ENCODE results near the gene TANK. TPM values are rescaled to one million over a fixed set of nuclear protein-coding genes. Genes with fewer than 3 reads are reported as not detected.
A peak's percentile ranks its signal among the peaks of the same experiment; 100 is the strongest.

The TANK gene
- total and polyA plus RNA-seq, 2 donors: 50.4 to 57.7 TPM

GRCh38 chr2:161204846-161205245 lies 44.6 kb downstream of the TANK start:
- Histone ChIP-seq H3K27ac (ENCODE audit: low read depth in 1 of 2, low read length in 1 of 2) (no peak overlapping the region), H3K9me3 (ENCODE audit: control insufficient read depth in 2 of 2, insufficient read depth in 1 of 2, low read length in 1 of 2) (no peaks in the 10 kb centered on the region), H3K36me3 (ENCODE audit: control insufficient read depth in 2 of 2, insufficient read depth in 2 of 2, low read length in 1 of 2) (peaks cover 4 to 16% of the 10 kb centered on the region in 2 donors), H3K4me1 (ENCODE audit: control insufficient read depth in 2 of 2, insufficient read depth in 2 of 2, low read length in 2 of 2) (no peaks in the 10 kb centered on the region), H3K4me3 (ENCODE audit: low read length in 2 of 2) (no peak overlapping the region), H3K27me3 (ENCODE audit: control insufficient read depth in 2 of 2, insufficient read depth in 1 of 2, low read length in 1 of 2) (no peaks in the 10 kb centered on the region)
- DNase-seq (ENCODE audit: low read depth in 6 of 9, low spot score in 9 of 9): no peak
- 97% methylated on average over 3 of the region's 3 CpGs for WGBS

GRCh38 chr2:161206471-161207032 lies 46.3 kb downstream of the TANK start:
- Histone ChIP-seq H3K27ac (ENCODE audit: low read depth in 1 of 2, low read length in 1 of 2) (no peak overlapping the region), H3K9me3 (ENCODE audit: control insufficient read depth in 2 of 2, insufficient read depth in 1 of 2, low read length in 1 of 2) (no peaks in the 10 kb centered on the region), H3K4me3 (ENCODE audit: low read length in 2 of 2) (no peak overlapping the region), H3K4me1 (ENCODE audit: control insufficient read depth in 2 of 2, insufficient read depth in 2 of 2, low read length in 2 of 2) (no peaks in the 10 kb centered on the region), H3K36me3 (ENCODE audit: control insufficient read depth in 2 of 2, insufficient read depth in 2 of 2, low read length in 1 of 2) (peaks cover 7 to 20% of the 10 kb centered on the region in 2 donors), H3K27me3 (ENCODE audit: control insufficient read depth in 2 of 2, insufficient read depth in 1 of 2, low read length in 1 of 2) (no peaks in the 10 kb centered on the region)
- WGBS: 96% methylated on average over 1 of the region's 1 CpG
- DNase-seq (ENCODE audit: low read depth in 6 of 9, low spot score in 9 of 9): no peak

- no peak for DNase-seq (ENCODE audit: low read depth in 6 of 9, low spot score in 9 of 9)
- H3K9me3 ChIP-seq (ENCODE audit: control insufficient read depth in 2 of 2, insufficient read depth in 1 of 2, low read length in 1 of 2): no peaks in the 10 kb centered on the region
- 100% methylated on average over 1 of the region's 1 CpG for WGBS
Observed at GRCh38 chr2:161207941-161208340, 47.7 kb downstream of the TANK start.

GRCh38 chr2:161208527-161209139 lies 48.4 kb downstream of the TANK start:
- no peak for DNase-seq (ENCODE audit: low read depth in 6 of 9, low spot score in 9 of 9)
- Histone ChIP-seq H3K9me3 (ENCODE audit: control insufficient read depth in 2 of 2, insufficient read depth in 1 of 2, low read length in 1 of 2) (no peaks in the 10 kb centered on the region), H3K4me1 (ENCODE audit: control insufficient read depth in 2 of 2, insufficient read depth in 2 of 2, low read length in 2 of 2) (no peaks in the 10 kb centered on the region), H3K4me3 (ENCODE audit: low read length in 2 of 2) (no peak overlapping the region), H3K36me3 (ENCODE audit: control insufficient read depth in 2 of 2, insufficient read depth in 2 of 2, low read length in 1 of 2) (peaks cover 7 to 22% of the 10 kb centered on the region in 2 donors), H3K27ac (ENCODE audit: low read depth in 1 of 2, low read length in 1 of 2) (no peak overlapping the region), H3K27me3 (ENCODE audit: control insufficient read depth in 2 of 2, insufficient read depth in 1 of 2, low read length in 1 of 2) (no peaks in the 10 kb centered on the region)
- 96% methylated on average over 4 of the region's 4 CpGs for WGBS

More at GRCh38 chr2:161207941-161208340, 47.7 kb downstream of the TANK start:
- Histone ChIP-seq H3K4me1 (ENCODE audit: control insufficient read depth in 2 of 2, insufficient read depth in 2 of 2, low read length in 2 of 2) (no peaks in the 10 kb centered on the region), H3K36me3 (ENCODE audit: control insufficient read depth in 2 of 2, insufficient read depth in 2 of 2, low read length in 1 of 2) (peaks cover 7 to 24% of the 10 kb centered on the region in 2 donors), H3K4me3 (ENCODE audit: low read length in 2 of 2) (no peak overlapping the region), H3K27me3 (ENCODE audit: control insufficient read depth in 2 of 2, insufficient read depth in 1 of 2, low read length in 1 of 2) (no peaks in the 10 kb centered on the region), H3K27ac (ENCODE audit: low read depth in 1 of 2, low read length in 1 of 2) (no peak overlapping the region)

- WGBS: 96% methylated on average over 2 of the region's 2 CpGs
- Histone ChIP-seq H3K36me3 (ENCODE audit: control insufficient read depth in 2 of 2, insufficient read depth in 2 of 2, low read length in 1 of 2) (peaks cover 4 to 23% of the 10 kb centered on the region in 2 donors), H3K27ac (ENCODE audit: low read depth in 1 of 2, low read length in 1 of 2) (no peak overlapping the region), H3K27me3 (ENCODE audit: control insufficient read depth in 2 of 2, insufficient read depth in 1 of 2, low read length in 1 of 2) (no peaks in the 10 kb centered on the region), H3K9me3 (ENCODE audit: control insufficient read depth in 2 of 2, insufficient read depth in 1 of 2, low read length in 1 of 2) (no peaks in the 10 kb centered on the region), H3K4me1 (ENCODE audit: control insufficient read depth in 2 of 2, insufficient read depth in 2 of 2, low read length in 2 of 2) (no peaks in the 10 kb centered on the region), H3K4me3 (ENCODE audit: low read length in 2 of 2) (no peak overlapping the region)
- no peak for DNase-seq (ENCODE audit: low read depth in 6 of 9, low spot score in 9 of 9)
Observed at GRCh38 chr2:161209902-161210301, 49.7 kb downstream of the TANK start.

- Histone ChIP-seq H3K36me3 (ENCODE audit: control insufficient read depth in 2 of 2, insufficient read depth in 2 of 2, low read length in 1 of 2) (peaks cover 0 to 10% of the 10 kb centered on the region in 2 donors), H3K4me1 (ENCODE audit: control insufficient read depth in 2 of 2, insufficient read depth in 2 of 2, low read length in 2 of 2) (peaks cover 2 to 6% of the 10 kb centered on the region in 2 donors), H3K27me3 (ENCODE audit: control insufficient read depth in 2 of 2, insufficient read depth in 1 of 2, low read length in 1 of 2) (no peaks in the 10 kb centered on the region), H3K9me3 (ENCODE audit: control insufficient read depth in 2 of 2, insufficient read depth in 1 of 2, low read length in 1 of 2) (no peaks in the 10 kb centered on the region), H3K27ac (ENCODE audit: low read depth in 1 of 2, low read length in 1 of 2) (no peak overlapping the region), H3K4me3 (ENCODE audit: low read length in 2 of 2) (no peak overlapping the region)
- 94% methylated on average over 3 of the region's 3 CpGs for WGBS
- no peak for DNase-seq (ENCODE audit: low read depth in 6 of 9, low spot score in 9 of 9)
Observed at GRCh38 chr2:161217597-161218185, 57.5 kb downstream of the TANK start.

- 100% methylated on average over 1 of the region's 1 CpG for WGBS
Observed at GRCh38 chr2:161219211-161219610, 59.0 kb downstream of the TANK start.

GRCh38 chr2:161223139-161223732 lies 63.0 kb downstream of the TANK start:
- peaks cover 1 to 3% of the 10 kb centered on the region in 2 donors for H3K4me1 ChIP-seq (ENCODE audit: control insufficient read depth in 2 of 2, insufficient read depth in 2 of 2, low read length in 2 of 2)
- peaks cover 0 to 16% of the 10 kb centered on the region in 2 donors for H3K36me3 ChIP-seq (ENCODE audit: control insufficient read depth in 2 of 2, insufficient read depth in 2 of 2, low read length in 1 of 2)

More at GRCh38 chr2:161219211-161219610, 59.0 kb downstream of the TANK start:
- no peak overlapping the region for H3K4me3 ChIP-seq (ENCODE audit: low read length in 2 of 2)
- no peaks in the 10 kb centered on the region for H3K27me3 ChIP-seq (ENCODE audit: control insufficient read depth in 2 of 2, insufficient read depth in 1 of 2, low read length in 1 of 2)
- no peak for DNase-seq (ENCODE audit: low read depth in 6 of 9, low spot score in 9 of 9)
- no peak overlapping the region for H3K27ac ChIP-seq (ENCODE audit: low read depth in 1 of 2, low read length in 1 of 2)
- H3K4me1 ChIP-seq (ENCODE audit: control insufficient read depth in 2 of 2, insufficient read depth in 2 of 2, low read length in 2 of 2): peaks cover 2 to 6% of the 10 kb centered on the region in 2 donors
- peaks cover 0 to 5% of the 10 kb centered on the region in 2 donors for H3K36me3 ChIP-seq (ENCODE audit: control insufficient read depth in 2 of 2, insufficient read depth in 2 of 2, low read length in 1 of 2)
- no peaks in the 10 kb centered on the region for H3K9me3 ChIP-seq (ENCODE audit: control insufficient read depth in 2 of 2, insufficient read depth in 1 of 2, low read length in 1 of 2)

More at GRCh38 chr2:161223139-161223732, 63.0 kb downstream of the TANK start:
- no peaks in the 10 kb centered on the region for H3K27me3 ChIP-seq (ENCODE audit: control insufficient read depth in 2 of 2, insufficient read depth in 1 of 2, low read length in 1 of 2)
- H3K9me3 ChIP-seq (ENCODE audit: control insufficient read depth in 2 of 2, insufficient read depth in 1 of 2, low read length in 1 of 2): no peaks in the 10 kb centered on the region
- H3K27ac ChIP-seq (ENCODE audit: low read depth in 1 of 2, low read length in 1 of 2): no peak overlapping the region
- peak in 3 of 9 donors; percentile 34 to 70 (median 56) for DNase-seq (ENCODE audit: low read depth in 6 of 9, low spot score in 9 of 9)
- 90% methylated on average over 3 of the region's 3 CpGs for WGBS
- no peak overlapping the region for H3K4me3 ChIP-seq (ENCODE audit: low read length in 2 of 2)
